Hindlimb muscle (tissue), 1 donor: ENCODE measurements around the gene NPAS1. TPM values are rescaled to one million over a fixed set of nuclear protein-coding genes. Genes with fewer than 3 reads are reported as not detected.

Experiments used
- DNase-seq: peaks from one replicate; pipeline ENCODE4 v3.0.0-alpha.2; 2013
- polyA plus RNA-seq: library from polyadenylated mRNA; unstranded; fragments of 120-200 nt; gene quantifications from one replicate; pipeline ENCODE4 v1.2.1, GENCODE V29; 2013; ENCODE audit not compliant: insufficient read length

NPAS1 gene, protein sequence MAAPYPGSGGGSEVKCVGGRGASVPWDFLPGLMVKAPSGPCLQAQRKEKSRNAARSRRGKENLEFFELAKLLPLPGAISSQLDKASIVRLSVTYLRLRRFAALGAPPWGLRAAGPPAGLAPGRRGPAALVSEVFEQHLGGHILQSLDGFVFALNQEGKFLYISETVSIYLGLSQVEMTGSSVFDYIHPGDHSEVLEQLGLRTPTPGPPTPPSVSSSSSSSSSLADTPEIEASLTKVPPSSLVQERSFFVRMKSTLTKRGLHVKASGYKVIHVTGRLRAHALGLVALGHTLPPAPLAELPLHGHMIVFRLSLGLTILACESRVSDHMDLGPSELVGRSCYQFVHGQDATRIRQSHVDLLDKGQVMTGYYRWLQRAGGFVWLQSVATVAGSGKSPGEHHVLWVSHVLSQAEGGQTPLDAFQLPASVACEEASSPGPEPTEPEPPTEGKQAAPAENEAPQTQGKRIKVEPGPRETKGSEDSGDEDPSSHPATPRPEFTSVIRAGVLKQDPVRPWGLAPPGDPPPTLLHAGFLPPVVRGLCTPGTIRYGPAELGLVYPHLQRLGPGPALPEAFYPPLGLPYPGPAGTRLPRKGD
- polyA plus RNA-seq = 7.0 TPM

DNA sequence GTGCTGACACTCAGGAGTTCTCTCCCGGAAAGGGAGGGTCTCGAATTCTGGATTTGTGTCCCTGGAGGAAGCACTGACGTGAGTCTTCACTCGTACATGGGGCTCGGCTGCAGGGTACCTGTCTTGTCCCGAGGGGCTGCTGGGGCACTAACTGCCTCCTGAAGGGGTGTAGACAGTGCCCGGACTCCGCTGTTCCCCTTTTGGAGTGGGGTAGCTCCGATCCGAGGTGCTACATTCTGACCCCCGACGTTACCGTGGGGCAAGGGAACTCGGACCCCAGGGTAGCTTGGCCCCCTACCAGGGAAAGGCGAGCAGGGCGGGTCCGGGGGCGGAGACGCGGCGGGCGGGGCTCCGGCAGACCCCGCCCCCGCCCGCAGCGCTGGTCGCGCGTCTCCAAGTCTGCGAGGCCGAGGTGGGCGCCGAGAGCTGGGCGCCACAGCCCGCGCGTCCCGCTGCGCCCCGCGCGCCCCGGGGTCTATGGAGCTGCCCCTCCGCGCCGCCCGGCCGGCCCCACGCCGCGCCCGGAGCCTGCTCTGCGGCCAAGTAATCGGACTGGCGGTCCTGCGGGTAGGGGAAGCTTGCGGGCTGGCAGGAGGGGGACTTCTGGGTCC lies at the start of gene NPAS1:
Gene NPAS1 (plus strand): TSS at position 407 of the 611 bp plus-strand sequence. CDS start 1,211 bp downstream, outside the sequence.
- no peak for DNase-seq

DNA sequence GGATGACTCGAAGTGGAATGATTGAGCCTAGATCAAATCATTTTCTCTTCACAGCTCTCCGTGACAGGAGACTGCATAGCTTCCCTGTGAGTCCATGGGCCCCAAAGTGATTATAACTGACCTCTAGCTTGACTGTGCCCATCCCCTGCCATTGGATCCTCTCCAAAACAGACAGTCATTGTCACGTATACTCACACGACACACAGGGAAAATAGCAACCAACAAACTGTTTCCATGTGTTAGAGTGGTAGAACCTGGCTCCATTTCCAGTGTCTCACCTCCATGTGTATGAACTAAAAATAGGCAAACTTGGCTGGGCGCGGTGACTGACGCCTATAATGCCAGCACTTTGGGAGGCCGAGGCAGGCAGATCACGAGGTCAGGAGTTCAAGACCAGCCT lies 48.8 kb upstream of the NPAS1 start:
- DNase-seq = no peak

DNA sequence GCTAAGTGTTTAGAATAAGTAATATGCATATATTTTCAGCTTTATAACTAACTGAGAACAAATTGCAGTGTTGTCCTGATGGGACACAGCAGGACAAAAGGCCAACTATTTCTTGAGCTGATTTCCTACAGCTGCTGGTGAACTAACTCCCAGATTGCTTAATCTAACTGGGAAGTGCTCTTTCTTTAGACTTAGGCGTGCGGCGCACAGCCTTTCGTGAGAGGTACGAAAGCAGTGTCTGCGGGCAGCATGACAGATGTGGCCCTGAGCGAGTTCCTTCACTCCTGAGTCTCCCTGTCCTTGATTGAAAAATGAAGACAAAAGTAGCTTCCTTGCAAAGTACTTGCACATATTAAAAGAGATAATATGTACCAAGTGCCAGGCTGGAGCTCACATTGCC lies 47.3 kb upstream of the NPAS1 start:
- DNase-seq = peak; percentile 59

DNA sequence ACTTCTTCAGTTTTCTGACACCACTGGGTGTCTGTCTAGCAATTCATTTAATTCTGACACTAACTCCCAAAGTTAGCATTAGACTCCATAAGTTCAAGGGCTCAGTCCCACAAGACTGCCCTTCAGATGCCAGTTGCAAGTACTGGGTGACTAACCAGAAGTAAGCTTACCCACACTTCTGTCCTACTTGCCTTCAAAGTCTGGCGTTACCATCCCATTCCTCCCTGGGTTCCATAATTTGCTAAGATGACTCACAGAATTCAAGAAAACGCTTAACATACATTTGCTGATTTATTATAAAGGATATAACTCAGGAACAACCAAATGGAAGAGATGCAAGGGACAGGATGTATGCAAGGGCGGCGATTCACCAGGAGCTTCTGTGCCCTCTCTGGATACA lies 45.5 kb upstream of the NPAS1 start:
- DNase-seq = no peak

DNA sequence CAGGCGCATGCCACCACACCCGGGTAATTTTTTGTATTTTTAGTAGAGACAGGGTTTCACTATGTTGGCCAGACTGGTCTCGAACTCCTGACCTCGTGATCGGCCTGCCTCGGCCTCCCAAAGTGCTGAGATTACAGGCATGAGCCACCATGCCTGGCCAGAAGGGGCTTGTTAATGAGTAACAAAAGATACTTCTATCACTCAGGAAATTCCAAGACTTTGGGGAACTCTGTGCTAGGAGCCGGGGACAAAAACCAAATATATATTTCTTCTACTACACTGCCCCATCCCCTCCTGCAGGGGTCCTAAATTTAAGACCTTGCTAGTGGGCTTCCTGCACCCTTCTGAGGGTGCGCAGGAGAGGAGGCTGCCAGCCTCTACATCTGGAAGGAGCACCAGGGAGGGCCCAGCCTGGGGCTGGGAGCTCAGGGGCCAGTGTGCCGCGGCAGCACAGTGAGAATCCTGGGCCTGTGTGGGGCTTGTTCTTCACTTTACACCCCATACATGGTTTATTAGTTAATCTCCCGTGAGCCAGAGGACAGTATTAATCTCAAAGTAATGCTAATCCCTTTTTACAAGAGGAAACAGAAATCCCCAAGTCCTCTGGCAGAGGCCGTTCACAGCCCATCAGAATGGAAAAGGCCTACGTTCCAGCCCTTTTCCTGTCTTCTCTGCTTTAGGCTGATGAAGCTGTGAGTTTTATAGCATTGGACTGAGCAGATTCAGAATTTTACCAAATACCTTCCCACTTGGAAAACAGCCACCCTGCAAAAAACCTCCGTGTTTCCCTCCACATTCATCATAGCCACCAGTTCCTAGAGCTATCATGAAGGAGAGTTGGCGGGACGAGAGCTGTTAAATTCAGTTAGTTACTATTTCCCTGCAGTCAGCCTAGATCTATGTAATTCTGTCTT lies 44.4 kb upstream of the NPAS1 start:
- DNase-seq = peak; percentile 64

DNA sequence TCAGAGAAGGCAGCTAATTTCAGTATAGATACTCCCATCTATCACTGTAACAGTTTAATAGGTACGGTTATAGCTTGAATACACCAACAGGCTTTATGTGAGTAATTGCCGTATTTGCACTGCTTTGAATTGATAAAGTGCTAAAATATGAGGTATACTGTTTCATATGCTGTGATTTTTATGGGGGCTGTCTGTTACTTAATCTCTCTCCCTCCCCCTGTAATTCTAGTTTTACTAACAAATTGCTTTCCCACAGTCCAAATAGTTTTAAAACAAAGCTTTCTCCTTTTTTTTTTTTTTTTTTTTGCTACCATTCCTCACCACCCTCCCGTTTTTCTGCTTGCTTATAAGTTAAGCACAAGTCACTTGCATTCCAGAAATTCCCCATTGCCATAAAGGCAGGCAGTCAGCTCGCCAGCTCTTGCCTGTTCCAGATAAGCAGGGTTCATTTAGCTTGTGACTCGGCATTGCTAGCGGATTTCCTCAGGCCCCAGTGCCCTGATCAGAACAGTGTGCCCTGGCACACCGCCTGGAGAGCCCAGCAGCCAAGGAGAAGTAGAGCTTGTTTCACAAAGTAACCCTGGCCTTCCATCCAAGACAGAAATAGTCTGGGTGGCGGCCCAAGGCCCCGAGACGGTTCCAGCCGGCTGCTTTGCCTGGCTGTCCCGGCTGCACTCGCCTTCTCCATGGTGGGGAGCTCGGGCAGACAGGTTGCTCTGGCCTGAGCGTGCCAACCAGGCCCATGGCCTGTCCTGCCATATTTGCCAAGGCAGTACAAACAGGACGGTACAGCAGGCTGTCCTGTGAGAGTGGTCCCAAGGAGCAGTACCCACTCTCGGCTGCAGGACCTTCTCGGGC lies 43.5 kb upstream of the NPAS1 start:
- DNase-seq = peak; percentile 85

DNA sequence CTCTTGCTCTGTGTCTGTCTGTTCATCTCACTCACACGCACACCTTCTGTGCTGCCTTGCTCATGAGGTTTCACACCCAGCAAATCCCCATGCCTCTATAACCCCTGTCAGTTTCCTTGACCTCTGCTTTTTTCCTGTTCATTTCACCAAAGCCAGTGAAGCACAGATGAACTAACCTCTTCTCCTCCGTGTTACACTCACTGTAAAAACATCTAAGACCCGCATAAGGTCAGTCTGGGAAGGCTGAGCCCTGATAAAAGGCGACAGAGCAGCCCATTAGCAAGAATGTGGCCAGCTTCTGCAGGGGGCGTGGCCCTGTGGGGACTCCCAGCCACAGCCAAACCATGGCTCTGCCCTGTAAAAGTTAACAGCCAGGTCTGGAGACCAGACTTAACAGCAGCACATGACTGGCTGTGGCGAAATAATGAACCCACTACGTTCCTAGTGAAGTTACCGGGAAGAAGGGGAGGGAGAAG lies 42.8 kb upstream of the NPAS1 start:
- no peak for DNase-seq

DNA sequence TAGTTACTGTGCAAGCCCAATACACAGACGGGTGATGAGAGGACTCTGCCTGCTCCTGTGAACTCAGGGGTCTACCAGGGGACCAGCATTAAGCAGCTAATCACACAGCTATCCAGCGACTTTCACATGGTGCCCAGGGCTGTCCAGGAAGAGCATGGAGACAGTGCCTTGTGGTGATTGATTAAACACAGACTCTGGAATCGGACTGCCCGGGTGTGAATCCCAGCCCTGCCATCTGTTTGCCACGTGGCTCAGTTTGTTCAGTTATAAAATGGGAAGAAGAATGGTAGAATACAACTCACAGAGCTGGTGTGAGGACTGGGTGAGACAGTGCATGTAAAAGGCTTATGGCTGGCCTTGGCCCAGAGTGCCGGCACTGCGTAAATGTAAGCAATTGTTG lies 42.1 kb upstream of the NPAS1 start:
- no peak for DNase-seq

DNA sequence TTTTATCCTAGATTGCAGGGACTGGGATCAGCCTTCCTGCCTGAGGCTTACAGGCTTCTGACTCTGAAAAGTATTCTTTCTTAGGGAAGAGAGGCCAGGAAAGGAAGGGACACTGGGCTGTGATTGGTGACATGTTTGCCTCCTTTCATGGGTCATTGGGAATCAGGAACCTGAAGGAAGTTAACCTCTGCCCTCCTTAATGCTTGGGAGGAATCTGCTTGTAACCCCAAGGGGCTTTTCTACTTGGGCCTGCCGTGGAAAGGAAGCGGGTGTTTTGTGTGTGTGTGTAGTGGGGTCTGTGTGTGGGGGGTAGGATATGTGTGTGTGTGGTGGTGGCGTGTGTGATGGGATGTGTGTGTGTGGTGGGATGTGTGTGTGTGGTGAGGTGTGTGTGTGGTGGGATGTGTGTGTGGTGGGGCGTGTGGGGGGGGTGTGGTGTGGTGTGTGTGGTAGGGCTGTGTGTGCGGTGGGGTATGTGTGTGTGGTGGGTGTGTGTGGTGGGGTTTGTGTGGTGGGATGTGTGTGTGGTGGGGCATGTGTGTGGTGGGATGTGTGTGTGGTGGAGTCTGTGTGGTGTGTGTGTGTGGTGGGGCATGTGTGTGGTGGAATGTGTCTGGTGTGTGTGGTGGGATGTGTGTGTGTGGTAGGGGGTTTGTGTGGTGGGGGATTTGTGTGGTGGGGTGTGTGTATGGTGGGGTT lies 41.3 kb upstream of the NPAS1 start:
- DNase-seq = no peak

DNA sequence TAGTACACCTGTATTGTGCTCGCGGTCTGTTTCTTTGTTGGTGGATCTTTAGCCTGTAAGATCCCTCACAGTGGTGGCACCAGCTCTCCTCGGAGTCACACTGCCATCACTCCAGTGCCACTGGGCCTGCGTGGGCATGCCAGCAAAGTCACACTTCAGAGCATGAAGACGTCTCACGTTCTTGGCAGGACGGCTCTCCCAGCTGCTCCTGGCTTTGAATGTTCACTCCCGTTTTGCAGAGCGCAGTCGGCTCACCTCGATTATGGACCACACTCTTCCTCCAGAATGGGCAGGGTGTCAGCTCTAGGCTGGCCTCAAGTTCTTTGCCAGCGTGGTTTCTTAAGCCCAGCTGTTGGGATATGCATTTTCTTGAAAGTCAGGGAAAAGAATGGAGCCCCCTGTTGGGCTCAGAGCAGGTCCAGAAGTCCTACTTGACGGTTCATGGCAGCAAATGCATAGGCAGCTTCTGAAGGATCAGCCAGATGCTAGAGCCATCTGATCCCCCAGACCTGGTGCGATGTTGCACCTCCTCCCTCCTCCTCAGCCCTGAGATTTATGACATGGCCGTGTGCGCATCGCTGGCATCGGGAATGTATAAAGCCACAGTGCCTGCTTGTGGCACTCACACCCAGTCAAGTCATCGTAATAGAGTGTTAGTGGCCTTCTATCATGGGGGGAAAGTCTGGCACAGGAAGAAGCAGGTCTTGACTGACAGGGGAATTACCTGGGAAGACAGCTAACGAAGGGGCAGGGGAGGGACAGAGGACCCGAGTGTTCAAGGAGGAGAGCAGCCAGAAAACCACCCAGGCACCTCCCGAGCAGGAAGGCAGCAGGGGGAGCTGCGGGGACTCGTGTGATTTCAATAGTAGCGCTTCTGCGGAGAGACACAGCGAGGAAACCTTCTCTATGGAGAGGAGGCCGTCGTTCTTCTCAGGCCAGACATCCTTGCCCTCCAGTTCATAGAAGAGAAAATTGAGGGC lies 40.2 kb upstream of the NPAS1 start:
- no peak for DNase-seq

DNA sequence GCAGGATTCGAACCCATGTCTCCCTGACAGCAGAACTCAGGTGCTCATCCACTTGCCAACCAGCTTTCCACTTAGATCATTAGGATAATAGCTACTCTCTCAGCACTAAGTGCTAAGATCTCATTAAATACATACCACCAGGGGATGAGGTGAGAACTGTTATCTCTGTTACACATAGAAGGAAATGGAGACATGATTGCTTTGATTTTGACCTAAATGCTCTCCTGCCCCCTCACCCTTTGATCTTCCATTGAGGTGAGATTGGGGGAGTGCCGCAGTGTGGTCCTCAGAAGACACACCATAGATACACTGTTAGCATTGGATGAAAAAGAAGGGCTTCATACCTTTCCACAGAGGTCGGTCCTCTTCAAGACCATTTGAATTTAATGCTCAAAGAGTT lies 38.9 kb upstream of the NPAS1 start:
- DNase-seq = no peak

DNA sequence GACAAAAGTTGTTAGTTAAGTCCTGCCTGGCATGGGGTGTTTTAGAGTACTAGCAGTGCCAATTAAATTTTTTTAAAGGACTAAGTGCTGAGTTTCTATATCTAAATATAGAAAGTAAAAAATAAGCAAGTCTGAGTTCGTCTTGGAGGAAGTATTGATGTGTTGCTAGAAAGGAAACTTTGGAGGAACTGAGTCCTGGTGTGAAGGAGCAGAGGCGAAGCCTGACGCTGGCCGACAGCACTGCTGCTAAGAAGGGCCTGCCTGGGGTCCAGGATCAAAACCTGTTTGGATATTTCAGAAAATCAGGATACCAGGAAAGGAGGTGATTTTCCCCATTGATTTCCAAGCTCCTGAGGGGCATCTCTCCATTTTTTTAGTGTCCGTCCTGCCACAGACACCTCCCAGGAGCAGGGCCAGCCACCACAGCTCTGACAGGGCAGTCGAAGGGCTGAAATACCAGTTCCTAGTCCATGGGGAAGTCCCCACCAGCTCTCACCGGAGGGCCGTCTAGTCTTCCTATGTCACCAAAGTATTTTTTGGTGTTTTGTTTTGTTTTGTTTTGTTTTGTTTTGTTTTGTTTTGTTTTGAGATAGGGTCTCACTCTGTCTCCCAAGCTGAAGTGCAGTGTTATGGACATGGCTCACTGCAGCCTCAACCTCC lies 38.2 kb upstream of the NPAS1 start:
- no peak for DNase-seq

DNA sequence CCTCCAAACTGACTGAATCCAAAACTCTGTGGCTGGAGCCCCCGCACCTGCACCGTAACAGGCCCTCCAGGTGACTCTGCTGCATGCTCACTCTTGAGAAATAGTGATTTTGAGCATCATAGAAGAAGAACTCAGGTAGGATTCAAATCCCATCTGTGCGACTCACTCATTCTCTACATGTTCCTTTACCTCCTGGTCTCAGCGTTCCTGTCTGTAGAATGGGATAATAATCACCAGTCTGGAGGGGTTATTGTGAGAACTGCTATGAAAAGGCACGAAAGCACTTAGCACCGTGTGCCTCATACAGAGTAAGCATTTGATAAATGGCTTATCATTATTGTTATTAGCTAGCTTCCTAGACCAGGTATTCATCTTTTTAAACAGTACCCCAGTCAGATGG lies 36.5 kb upstream of the NPAS1 start:
- no peak for DNase-seq

DNA sequence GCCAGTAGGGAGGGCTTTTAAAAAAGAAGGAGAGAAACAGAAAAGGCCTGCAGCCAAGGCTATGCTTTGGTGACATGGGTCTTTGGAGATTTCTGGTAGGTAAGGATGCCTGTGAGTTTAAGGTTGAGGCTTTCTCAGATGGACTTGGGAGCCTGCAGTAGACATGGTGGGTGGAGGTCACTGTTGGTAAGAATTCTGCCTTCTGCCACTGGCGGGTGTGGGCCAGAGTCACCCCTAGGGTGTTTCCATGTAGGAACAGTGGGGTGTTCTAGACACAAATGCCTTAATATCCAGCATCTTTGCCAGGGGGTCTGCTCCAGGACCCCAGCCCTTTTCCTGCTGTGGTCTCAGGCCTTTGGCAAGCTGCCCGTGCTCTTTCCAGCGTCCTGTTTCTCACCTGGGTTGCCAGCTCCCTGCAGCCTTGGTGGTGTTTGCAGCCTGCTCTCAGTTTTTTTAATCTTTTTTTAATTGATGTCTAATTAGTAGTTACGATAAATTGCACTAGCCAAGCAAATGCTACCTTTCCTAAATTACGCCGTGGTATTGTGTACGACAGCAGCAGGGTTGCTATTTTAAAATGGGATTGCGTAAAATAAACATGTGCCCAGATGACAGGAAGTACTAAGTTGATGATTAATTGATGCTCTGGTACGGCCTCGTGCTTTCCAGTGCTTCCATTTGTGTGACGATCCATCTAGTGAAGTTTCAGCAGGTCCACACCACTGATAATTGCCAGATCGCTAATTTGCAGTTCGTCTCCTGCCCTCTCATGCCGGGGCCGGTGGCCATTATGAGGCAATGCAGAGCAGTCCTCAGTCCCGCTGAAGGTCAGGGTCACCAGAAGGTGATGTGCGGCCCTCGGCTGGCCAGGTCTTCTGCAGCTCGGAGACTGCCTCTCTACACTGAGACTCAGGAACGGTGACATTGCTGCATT lies 35.3 kb upstream of the NPAS1 start:
- no peak for DNase-seq

DNA sequence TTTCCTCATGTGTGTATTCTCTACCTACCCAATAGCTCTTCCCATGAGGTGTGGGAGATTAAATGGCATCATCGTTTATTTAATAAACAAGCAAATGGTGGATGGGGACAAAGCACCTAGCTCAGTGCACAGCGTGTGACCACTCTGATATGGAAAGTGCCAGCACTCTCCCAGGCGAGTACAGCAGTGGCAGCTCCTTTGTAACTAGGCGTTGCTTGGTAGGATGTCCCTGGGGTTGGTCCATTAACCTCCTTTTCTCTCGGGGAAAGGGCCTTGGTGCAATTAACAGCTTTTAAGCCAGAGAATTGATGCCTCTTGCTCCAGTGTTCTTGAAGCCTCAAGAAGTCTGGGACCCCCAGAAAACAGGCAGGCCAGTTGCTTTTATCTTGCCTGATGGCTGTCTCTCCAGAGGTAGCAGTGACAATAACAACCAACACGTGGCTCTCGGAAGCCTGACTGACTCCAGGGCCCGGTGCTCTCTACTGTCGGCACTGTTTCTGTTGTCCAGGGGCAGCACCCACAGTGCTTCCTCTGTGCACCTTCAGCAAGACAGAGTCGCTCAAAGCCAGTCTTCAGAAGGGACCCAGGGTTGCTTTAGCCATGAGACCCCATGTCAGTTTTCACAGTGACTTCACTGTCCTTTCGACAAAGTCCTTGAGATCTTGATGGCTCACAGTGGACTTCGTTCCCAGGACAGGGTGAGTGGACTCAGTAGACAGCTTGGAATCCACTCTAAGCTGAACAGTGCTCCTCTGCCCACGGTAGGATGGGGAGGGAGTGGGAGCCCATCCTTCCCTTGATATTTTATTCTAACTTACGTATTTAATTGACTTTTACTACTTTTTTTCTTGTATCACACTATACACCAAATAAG lies 33.9 kb upstream of the NPAS1 start:
- no peak for DNase-seq

DNA sequence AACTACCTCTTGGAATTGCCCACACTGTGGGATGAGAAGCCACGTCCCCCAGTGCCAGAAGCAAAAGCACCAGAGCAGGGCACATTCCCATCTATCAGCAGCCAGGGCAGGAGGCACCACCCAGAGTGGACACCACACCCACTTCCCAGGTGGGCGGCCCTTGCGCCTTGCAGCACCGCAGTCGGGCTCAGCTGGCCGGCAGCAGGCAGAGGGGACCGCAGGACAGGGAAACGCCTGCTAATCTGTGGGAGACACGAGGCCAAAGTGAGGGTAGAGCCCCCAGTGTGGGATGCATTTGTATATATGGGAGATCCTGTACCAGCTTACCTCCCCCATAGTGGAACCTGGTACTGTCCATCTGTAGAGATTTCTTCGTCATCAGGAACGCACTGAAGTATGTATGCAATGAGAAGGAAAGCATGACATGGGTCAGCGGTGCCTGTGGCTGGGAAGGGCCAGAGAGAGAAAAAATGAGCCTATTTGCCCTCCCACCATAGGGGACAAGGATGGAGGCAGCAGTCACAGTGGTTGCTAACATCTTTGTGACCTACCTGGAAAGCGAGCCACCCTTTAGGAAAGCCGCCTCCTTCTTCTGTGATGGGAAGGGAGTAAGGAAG lies 30.9 kb upstream of the NPAS1 start:
- DNase-seq = no peak
